GM12891 (cell line): ENCODE measurements around the gene GVQW3.

Experiments
- POLR2A ChIP-seq: IDR thresholded peaks from 2 replicates; pipeline ENCODE4 v1.6.1; 2011; ENCODE audit warnings: low read depth, low read length, control low read depth
- POU2F2 ChIP-seq: IDR thresholded peaks from 2 replicates; pipeline ENCODE4 v1.6.1; 2011; ENCODE audit warnings: low read depth, mild to moderate bottlenecking, control low read depth, low read length, moderate library complexity

- TF ChIP-seq POU2F2 = no peak
- no peak for TF ChIP-seq POLR2A
These were observed 12.6 kb upstream of the GVQW3 start for GRCh38 chr11:76368490-76368889.
